ENCODE measurements around the gene DPF3. TPM values are rescaled to one million over a fixed set of nuclear protein-coding genes. Genes with fewer than 3 reads are reported as not detected.

Gene DPF3
- total RNA-seq, 1 donor from 2014 or later: 0.66 TPM

GRCh38 chr14:72664651-72665050, 229.2 kb downstream of the DPF3 start:
- no peaks in the 10 kb centered on the region for H3K9me3 Mint-ChIP-seq
- no peak overlapping the region for H3K27ac Mint-ChIP-seq
- no peak overlapping the region for H3K4me3 Mint-ChIP-seq (ENCODE audit: low read depth)
- no peaks in the 10 kb centered on the region for H3K36me3 Mint-ChIP-seq (ENCODE audit: low read depth)
- H3K4me1 Mint-ChIP-seq (ENCODE audit: low read depth): peaks cover 8% of the 10 kb centered on the region
- no peak for DNase-seq (ENCODE audit: low spot score)
- intact Hi-C loops (cut with micrococcal nuclease): loop anchor here (10.0 kb wide), 1 partner anchor 150 kb away; no protein-coding TSS in a partner anchor
- H3K27me3 Mint-ChIP-seq (ENCODE audit: low read depth): peaks cover 44% of the 10 kb centered on the region

- intact Hi-C loops (cut with micrococcal nuclease): loop anchor here (10.0 kb wide), 1 partner anchor 149 kb away; no protein-coding TSS in a partner anchor
- Mint-ChIP-seq H3K4me3 (ENCODE audit: low read depth) (no peak overlapping the region), H3K9me3 (no peaks in the 10 kb centered on the region), H3K27me3 (ENCODE audit: low read depth) (peaks cover 40% of the 10 kb centered on the region), H3K36me3 (ENCODE audit: low read depth) (no peaks in the 10 kb centered on the region), H3K27ac (no peak overlapping the region), H3K4me1 (ENCODE audit: low read depth) (peaks cover 8% of the 10 kb centered on the region)
- DNase-seq (ENCODE audit: low spot score): no peak
Observed at GRCh38 chr14:72663956-72664650, 229.8 kb downstream of the DPF3 start.

GRCh38 chr14:72663076-72663487, 230.8 kb downstream of the DPF3 start:
- DNase-seq (ENCODE audit: low spot score): no peak
- H3K27me3 Mint-ChIP-seq (ENCODE audit: low read depth): peaks cover 38% of the 10 kb centered on the region
- H3K4me3 Mint-ChIP-seq (ENCODE audit: low read depth): no peak overlapping the region
- intact Hi-C loops (cut with micrococcal nuclease): loop anchor here (10.0 kb wide), 1 partner anchor 148 kb away; no protein-coding TSS in a partner anchor
- H3K9me3 Mint-ChIP-seq: no peaks in the 10 kb centered on the region
- no peaks in the 10 kb centered on the region for H3K36me3 Mint-ChIP-seq (ENCODE audit: low read depth)
- no peak overlapping the region for H3K27ac Mint-ChIP-seq
- peaks cover 8% of the 10 kb centered on the region for H3K4me1 Mint-ChIP-seq (ENCODE audit: low read depth)

GRCh38 chr14:72662214-72662613, 231.7 kb downstream of the DPF3 start:
- Mint-ChIP-seq H3K4me3 (ENCODE audit: low read depth) (no peak overlapping the region), H3K4me1 (ENCODE audit: low read depth) (peaks cover 8% of the 10 kb centered on the region), H3K27me3 (ENCODE audit: low read depth) (peaks cover 34% of the 10 kb centered on the region), H3K9me3 (no peaks in the 10 kb centered on the region), H3K36me3 (ENCODE audit: low read depth) (no peaks in the 10 kb centered on the region), H3K27ac (no peak overlapping the region)
- intact Hi-C loops (cut with micrococcal nuclease): loop anchor here (10.0 kb wide), 1 partner anchor 147 kb away; no protein-coding TSS in a partner anchor
- DNase-seq (ENCODE audit: low spot score): no peak

- no peaks in the 10 kb centered on the region for H3K4me1 Mint-ChIP-seq (ENCODE audit: low read depth)
- peaks cover 34% of the 10 kb centered on the region for H3K27me3 Mint-ChIP-seq (ENCODE audit: low read depth)
- DNase-seq (ENCODE audit: low spot score): no peak
- H3K27ac Mint-ChIP-seq: no peak overlapping the region
- no peaks in the 10 kb centered on the region for H3K36me3 Mint-ChIP-seq (ENCODE audit: low read depth)
- intact Hi-C loops (cut with micrococcal nuclease): no loop called here
- no peaks in the 10 kb centered on the region for H3K9me3 Mint-ChIP-seq
- no peak overlapping the region for H3K4me3 Mint-ChIP-seq (ENCODE audit: low read depth)
Observed at GRCh38 chr14:72657214-72657921, 236.5 kb downstream of the DPF3 start.

- Mint-ChIP-seq H3K27ac (no peak overlapping the region), H3K36me3 (ENCODE audit: low read depth) (no peaks in the 10 kb centered on the region), H3K4me3 (ENCODE audit: low read depth) (no peak overlapping the region), H3K4me1 (ENCODE audit: low read depth) (no peaks in the 10 kb centered on the region), H3K9me3 (no peaks in the 10 kb centered on the region), H3K27me3 (ENCODE audit: low read depth) (peaks cover 36% of the 10 kb centered on the region)
- DNase-seq (ENCODE audit: low spot score): no peak
- intact Hi-C loops (cut with micrococcal nuclease): no loop called here
Observed at GRCh38 chr14:72653026-72653425, 240.9 kb downstream of the DPF3 start.

GRCh38 chr14:72652179-72652578, 241.7 kb downstream of the DPF3 start:
- intact Hi-C loops (cut with micrococcal nuclease): no loop called here
- no peak for DNase-seq (ENCODE audit: low spot score)
- H3K9me3 Mint-ChIP-seq: no peaks in the 10 kb centered on the region
- H3K27me3 Mint-ChIP-seq (ENCODE audit: low read depth): peaks cover 34% of the 10 kb centered on the region
- no peak overlapping the region for H3K27ac Mint-ChIP-seq
- H3K36me3 Mint-ChIP-seq (ENCODE audit: low read depth): no peaks in the 10 kb centered on the region
- no peak overlapping the region for H3K4me3 Mint-ChIP-seq (ENCODE audit: low read depth)
- no peaks in the 10 kb centered on the region for H3K4me1 Mint-ChIP-seq (ENCODE audit: low read depth)

GRCh38 chr14:72651714-72652113, 242.2 kb downstream of the DPF3 start:
- Mint-ChIP-seq H3K36me3 (ENCODE audit: low read depth) (no peaks in the 10 kb centered on the region), H3K4me1 (ENCODE audit: low read depth) (no peaks in the 10 kb centered on the region), H3K27me3 (ENCODE audit: low read depth) (peaks cover 32% of the 10 kb centered on the region), H3K27ac (no peak overlapping the region), H3K4me3 (ENCODE audit: low read depth) (no peak overlapping the region), H3K9me3 (no peaks in the 10 kb centered on the region)
- intact Hi-C loops (cut with micrococcal nuclease): no loop called here
- no peak for DNase-seq (ENCODE audit: low spot score)

GRCh38 chr14:72651081-72651480, 242.8 kb downstream of the DPF3 start:
- Mint-ChIP-seq H3K4me1 (ENCODE audit: low read depth) (no peaks in the 10 kb centered on the region), H3K27me3 (ENCODE audit: low read depth) (peaks cover 31% of the 10 kb centered on the region), H3K4me3 (ENCODE audit: low read depth) (no peak overlapping the region), H3K9me3 (no peaks in the 10 kb centered on the region), H3K36me3 (ENCODE audit: low read depth) (no peaks in the 10 kb centered on the region), H3K27ac (no peak overlapping the region)
- intact Hi-C loops (cut with micrococcal nuclease): no loop called here
- no peak for DNase-seq (ENCODE audit: low spot score)

GRCh38 chr14:72649603-72650227, 244.2 kb downstream of the DPF3 start:
- no peak for DNase-seq (ENCODE audit: low spot score)
- Mint-ChIP-seq H3K4me3 (ENCODE audit: low read depth) (no peak overlapping the region), H3K4me1 (ENCODE audit: low read depth) (no peaks in the 10 kb centered on the region), H3K36me3 (ENCODE audit: low read depth) (no peaks in the 10 kb centered on the region), H3K9me3 (no peaks in the 10 kb centered on the region), H3K27ac (no peak overlapping the region), H3K27me3 (ENCODE audit: low read depth) (peaks cover 34% of the 10 kb centered on the region)
- intact Hi-C loops (cut with micrococcal nuclease): no loop called here

GRCh38 chr14:72647782-72648181, 246.1 kb downstream of the DPF3 start:
- Mint-ChIP-seq H3K4me3 (ENCODE audit: low read depth) (no peak overlapping the region), H3K27me3 (ENCODE audit: low read depth) (peaks cover 22% of the 10 kb centered on the region), H3K27ac (no peak overlapping the region), H3K4me1 (ENCODE audit: low read depth) (no peaks in the 10 kb centered on the region), H3K36me3 (ENCODE audit: low read depth) (no peaks in the 10 kb centered on the region), H3K9me3 (no peaks in the 10 kb centered on the region)
- DNase-seq (ENCODE audit: low spot score): no peak
- intact Hi-C loops (cut with micrococcal nuclease): no loop called here

- no peaks in the 10 kb centered on the region for H3K9me3 Mint-ChIP-seq
- peaks cover 22% of the 10 kb centered on the region for H3K27me3 Mint-ChIP-seq (ENCODE audit: low read depth)
- no peak overlapping the region for H3K27ac Mint-ChIP-seq
- H3K4me3 Mint-ChIP-seq (ENCODE audit: low read depth): no peak overlapping the region
- no peaks in the 10 kb centered on the region for H3K4me1 Mint-ChIP-seq (ENCODE audit: low read depth)
- intact Hi-C loops (cut with micrococcal nuclease): no loop called here
- no peaks in the 10 kb centered on the region for H3K36me3 Mint-ChIP-seq (ENCODE audit: low read depth)
- no peak for DNase-seq (ENCODE audit: low spot score)
Observed at GRCh38 chr14:72646861-72647528, 246.9 kb downstream of the DPF3 start.

All from activated T-helper 2 cell treated with anti-CD3 and anti-CD28 coated beads, Interferon-gamma antibody, Interleukin-2, Interleukin-4, amounts not matched to agents 10 μg/mL and 5 μg/mL and 100 μg/mL, durations not matched to agents 14 hours and 24 hours and 36 hours (primary cell).